ENCODE results near the gene PPP1R11. TPM values are rescaled to one million over a fixed set of nuclear protein-coding genes. Genes with fewer than 3 reads are reported as not detected.

Gene PPP1R11
- total and polyA plus RNA-seq, 2 of the 13 experiments (the other 11 are each of a cell fraction or from before 2014, with no cell fraction given): 32.1 to 58.9 TPM

- TF ChIP-seq FOXO4 (CRISPR knock-in tag; conservative IDR thresholded peaks at IDR 0.05) (no peak), HOXA7 (CRISPR knock-in tag; IDR thresholded peaks at IDR 0.05) (no peak), SP4 (CRISPR knock-in tag; IDR thresholded peaks at IDR 0.05) (no peak)
- TF ChIP-seq, protein P1, sequence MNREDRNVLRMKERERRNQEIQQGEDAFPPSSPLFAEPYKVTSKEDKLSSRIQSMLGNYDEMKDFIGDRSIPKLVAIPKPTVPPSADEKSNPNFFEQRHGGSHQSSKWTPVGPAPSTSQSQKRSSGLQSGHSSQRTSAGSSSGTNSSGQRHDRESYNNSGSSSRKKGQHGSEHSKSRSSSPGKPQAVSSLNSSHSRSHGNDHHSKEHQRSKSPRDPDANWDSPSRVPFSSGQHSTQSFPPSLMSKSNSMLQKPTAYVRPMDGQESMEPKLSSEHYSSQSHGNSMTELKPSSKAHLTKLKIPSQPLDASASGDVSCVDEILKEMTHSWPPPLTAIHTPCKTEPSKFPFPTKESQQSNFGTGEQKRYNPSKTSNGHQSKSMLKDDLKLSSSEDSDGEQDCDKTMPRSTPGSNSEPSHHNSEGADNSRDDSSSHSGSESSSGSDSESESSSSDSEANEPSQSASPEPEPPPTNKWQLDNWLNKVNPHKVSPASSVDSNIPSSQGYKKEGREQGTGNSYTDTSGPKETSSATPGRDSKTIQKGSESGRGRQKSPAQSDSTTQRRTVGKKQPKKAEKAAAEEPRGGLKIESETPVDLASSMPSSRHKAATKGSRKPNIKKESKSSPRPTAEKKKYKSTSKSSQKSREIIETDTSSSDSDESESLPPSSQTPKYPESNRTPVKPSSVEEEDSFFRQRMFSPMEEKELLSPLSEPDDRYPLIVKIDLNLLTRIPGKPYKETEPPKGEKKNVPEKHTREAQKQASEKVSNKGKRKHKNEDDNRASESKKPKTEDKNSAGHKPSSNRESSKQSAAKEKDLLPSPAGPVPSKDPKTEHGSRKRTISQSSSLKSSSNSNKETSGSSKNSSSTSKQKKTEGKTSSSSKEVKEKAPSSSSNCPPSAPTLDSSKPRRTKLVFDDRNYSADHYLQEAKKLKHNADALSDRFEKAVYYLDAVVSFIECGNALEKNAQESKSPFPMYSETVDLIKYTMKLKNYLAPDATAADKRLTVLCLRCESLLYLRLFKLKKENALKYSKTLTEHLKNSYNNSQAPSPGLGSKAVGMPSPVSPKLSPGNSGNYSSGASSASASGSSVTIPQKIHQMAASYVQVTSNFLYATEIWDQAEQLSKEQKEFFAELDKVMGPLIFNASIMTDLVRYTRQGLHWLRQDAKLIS (CRISPR knock-in tag; IDR thresholded peaks at IDR 0.05): no peak
Observed at GRCh38 chr6:30055513-30055912, 11.5 kb upstream of the PPP1R11 start (continued).

DNA sequence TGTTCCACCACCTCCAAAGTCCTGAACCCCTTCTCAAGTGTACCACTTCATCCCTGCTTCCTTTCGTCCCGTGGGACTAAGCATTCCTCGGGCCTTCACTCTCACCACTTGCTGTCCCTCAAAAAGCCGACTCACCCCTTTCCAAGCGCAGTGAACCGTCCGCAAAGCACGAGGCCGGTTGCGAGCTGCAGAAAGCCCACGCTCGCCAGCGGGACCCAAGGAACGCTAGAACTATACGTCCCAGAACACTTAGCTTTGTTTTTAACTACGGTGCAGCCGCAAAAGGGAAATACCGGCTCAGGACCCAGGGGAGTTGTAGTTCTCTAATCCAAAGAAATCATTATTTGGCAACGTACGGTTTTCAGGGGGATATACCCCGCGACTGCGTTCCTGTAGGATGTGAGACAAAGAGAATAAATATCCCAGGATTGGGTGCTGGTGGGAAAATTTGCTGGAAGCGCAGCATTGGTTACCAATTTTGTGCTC lies 6.3 kb upstream of the PPP1R11 start:
- Histone ChIP-seq H3K9ac (ENCODE audit: insufficient read depth, low read depth, low read length) (peak overlapping the region; percentile 90), H3K36me3 (replicated peaks in 1 of 2; ENCODE audit: control insufficient read depth in 1 of 2, insufficient read depth in 2 of 2, low read length in 2 of 2) (peaks cover 1 to 9% of the 10 kb centered on the region in 2 experiments; a peak in 2 of 5 replicates), H3K27me3 (ENCODE audit: control insufficient read depth in 1 of 2, insufficient read depth in 2 of 2, low read length in 2 of 2) (peaks cover 0 to 4% of the 10 kb centered on the region in 2 experiments; a peak in 1 of 5 replicates), H4K20me1 (ENCODE audit: insufficient read depth, low read length) (no peaks in the 10 kb centered on the region), H3K9me3 (ENCODE audit: low read length) (no peaks in the 10 kb centered on the region), H2AFZ (ENCODE audit: low read length) (peak overlapping the region; percentile 92), H3K27ac (ENCODE audit: extremely low read length, insufficient read depth, low read length) (peak overlapping the region; percentile 75), H3K4me1 (ENCODE audit: insufficient read depth, low read length) (peaks cover 28% of the 10 kb centered on the region), H3K4me2 (ENCODE audit: low read depth, low read length) (peak overlapping the region; percentile 99), H3K79me2 (ENCODE audit: insufficient read depth, low read length) (peaks cover 37% of the 10 kb centered on the region), H3K4me3 (replicated peaks in 1 of 3; ENCODE audit: insufficient read depth in 1 of 3, low read depth in 2 of 3, low read length in 3 of 3) (peak overlapping the region; percentile 89 to 99 (median 93))
- intact Hi-C loops (cut with micrococcal nuclease; ENCODE audit: unreplicated experiment): loop anchor here (1.0 to 2.0 kb wide), 2 partner anchors 43 to 110 kb away; no protein-coding TSS in a partner anchor
- ATAC-seq (peak; percentile 15), DNase-seq (ENCODE audit: low spot score) (no peak), FAIRE-seq (no peak)
- ChIA-PET POLR2A (interaction anchor here (0.7 to 2.8 kb wide), 19 partner anchors 9 to 1919 kb away, joined by 3 to 35 read pairs (median 4); partner anchors contain the start of genes RNF39, TRIM15, TRIM26 and ZKSCAN8), CTCF (ENCODE audit: low intra/inter-chr PET ratio, low total read pairs) (no interaction called here)
- WGBS (ENCODE audit: low lambda C conversion rate): under 1% methylated on average over 24 of the region's 24 CpGs
- TSS peak; percentile 85 for BruUV-seq (replicated peaks)
- in situ Hi-C loops (cut with HindIII; ENCODE audit: extremely low pct_ligation_motif_present, low pct_unique_long_range_greater_than_20kb): no loop called here
- TF ChIP-seq, protein P2, sequence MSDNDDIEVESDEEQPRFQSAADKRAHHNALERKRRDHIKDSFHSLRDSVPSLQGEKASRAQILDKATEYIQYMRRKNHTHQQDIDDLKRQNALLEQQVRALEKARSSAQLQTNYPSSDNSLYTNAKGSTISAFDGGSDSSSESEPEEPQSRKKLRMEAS (IDR thresholded peaks at IDR 0.05): 0 out of 2 replicates have a peak, but pooled peaks have one; percentile 1
- TF ChIP-seq SOX13 (IDR thresholded peaks at IDR 0.05) (no peak), SOX13 (CRISPR knock-in tag; conservative IDR thresholded peaks at IDR 0.05 in 1 of 2, IDR thresholded peaks at IDR 0.05 in 1 of 2) (no peak), CBFB (CRISPR knock-in tag; IDR thresholded peaks at IDR 0.05) (no peak), HHEX (CRISPR knock-in tag; IDR thresholded peaks at IDR 0.05) (no peak), KMT2A (CRISPR knock-in tag; IDR thresholded peaks at IDR 0.05) (no peak), JUN (CRISPR knock-in tag; IDR thresholded peaks at IDR 0.05) (0 out of 2 replicates have a peak, but pooled peaks have one; percentile 18), NKX3-1 (CRISPR knock-in tag; IDR thresholded peaks at IDR 0.05) (no peak), PHF20 (CRISPR knock-in tag; IDR thresholded peaks at IDR 0.05) (no peak), CEBPB (IDR thresholded peaks at IDR 0.05; ENCODE audit: borderline replicate concordance, low read depth, low read length) (no peak), ZNF703 (CRISPR knock-in tag; IDR thresholded peaks at IDR 0.05; ENCODE audit: borderline replicate concordance) (peak; percentile 25; the same call in 1 of the 2 replicates), ZNF577 (CRISPR knock-in tag; IDR thresholded peaks at IDR 0.05; ENCODE audit: borderline replicate concordance, low read depth) (no peak), ZC3H13 (CRISPR knock-in tag; IDR thresholded peaks at IDR 0.05) (peak; percentile 63; the same call in 1 of the 2 replicates)
- TF ChIP-seq, protein P3, sequence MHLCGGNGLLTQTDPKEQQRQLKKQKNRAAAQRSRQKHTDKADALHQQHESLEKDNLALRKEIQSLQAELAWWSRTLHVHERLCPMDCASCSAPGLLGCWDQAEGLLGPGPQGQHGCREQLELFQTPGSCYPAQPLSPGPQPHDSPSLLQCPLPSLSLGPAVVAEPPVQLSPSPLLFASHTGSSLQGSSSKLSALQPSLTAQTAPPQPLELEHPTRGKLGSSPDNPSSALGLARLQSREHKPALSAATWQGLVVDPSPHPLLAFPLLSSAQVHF (CRISPR knock-in tag; IDR thresholded peaks at IDR 0.05): peak; percentile 68; the same call in 1 of the 2 replicates
